HepG2 (cell line): ENCODE measurements around the gene CLRN2. TPM values are rescaled to one million over a fixed set of nuclear protein-coding genes. Genes with fewer than 3 reads are reported as not detected.
A peak's percentile ranks its signal among the peaks of the same experiment; 100 is the strongest.

ENCODE experiments used
- ATF3 ChIP-seq: sonication (generic); formaldehyde crosslinking; IDR thresholded peaks from 2 replicates; pipeline ENCODE4 v1.4.0; 2020; ENCODE audit warnings: missing genetic modification reagents
- CEBPG ChIP-seq: IDR thresholded peaks from 2 replicates; pipeline ENCODE4 v1.6.1; 2016
- EP300 ChIP-seq, 3 experiments: sonication (generic) in 1 of 3; formaldehyde crosslinking in 1 of 3; IDR thresholded peaks; 2 replicates each; pipeline versions ENCODE4 v1.5.1 to v1.6.1; 2011 to 2020; ENCODE audit warnings: low read depth in 2 of 3, low read length in 2 of 3, borderline replicate concordance in 1 of 3, improper control_type of control experiment in 1 of 3, mild to moderate bottlenecking in 1 of 3, missing genetic modification reagents in 1 of 3, moderate library complexity in 1 of 3
- HNF1A ChIP-seq, 2 experiments: sonication (generic) in 1 of 2; formaldehyde crosslinking in 1 of 2; IDR thresholded peaks; 2 replicates each; pipeline versions ENCODE4 v1.4.0 to v1.6.1; 2016 to 2020; ENCODE audit warnings: borderline replicate concordance in 1 of 2, low read depth in 1 of 2, mild to moderate bottlenecking in 1 of 2, missing genetic modification reagents in 1 of 2
- KDM1A ChIP-seq: IDR thresholded peaks from 2 replicates; pipeline ENCODE4 v1.6.1; 2016; ENCODE audit warnings: missing compliant biosample characterization
- NR2F1 ChIP-seq, 2 experiments: fragments of 450-650 bp in 1 of 2; formaldehyde crosslinking in 1 of 2; IDR thresholded peaks; 2 replicates each; pipeline versions ENCODE4 v1.5.0 to v1.6.1; 2016 to 2020; ENCODE audit warnings: mild to moderate bottlenecking in 1 of 2, missing compliant biosample characterization in 1 of 2, missing genetic modification reagents in 1 of 2, moderate library complexity in 1 of 2
- PATZ1 ChIP-seq: sonication (generic); formaldehyde crosslinking; IDR thresholded peaks from 2 replicates; pipeline ENCODE4 v1.4.0; 2020; ENCODE audit warnings: missing genetic modification reagents
- PAXIP1 ChIP-seq: sonication (generic); formaldehyde crosslinking; conservative IDR thresholded peaks from 2 replicates; pipeline ENCODE4 v1.4.0; 2020; ENCODE audit warnings: mild to moderate bottlenecking, missing genetic modification reagents, moderate library complexity
- RFXAP ChIP-seq: sonication (generic); formaldehyde crosslinking; IDR thresholded peaks from 2 replicates; pipeline ENCODE4 v1.4.0; 2020; ENCODE audit warnings: missing genetic modification reagents, borderline replicate concordance
- RXRA ChIP-seq: sonication (generic); formaldehyde crosslinking; IDR thresholded peaks from 2 replicates; pipeline ENCODE4 v1.5.1; 2020; ENCODE audit warnings: missing genetic modification reagents
- SAP130 ChIP-seq: IDR thresholded peaks from 2 replicates; pipeline ENCODE4 v1.6.1; 2016; ENCODE audit warnings: low read depth
- ZFP36 ChIP-seq: fragments of 150-350 bp; IDR thresholded peaks from 2 replicates; pipeline ENCODE4 v1.6.1; 2018; ENCODE audit warnings: borderline replicate concordance, low read length, low read depth; ENCODE audit not compliant: partially characterized antibody
- ZNF331 ChIP-seq: sonication (generic); formaldehyde crosslinking; IDR thresholded peaks from 2 replicates; pipeline ENCODE4 v1.4.0; 2020; ENCODE audit warnings: missing genetic modification reagents
- ZNF337 ChIP-seq: sonication (generic); formaldehyde crosslinking; IDR thresholded peaks from 2 replicates; pipeline ENCODE4 v1.5.1; 2020; ENCODE audit warnings: missing genetic modification reagents, low read depth, mild to moderate bottlenecking, borderline replicate concordance
- ZNF652 ChIP-seq: IDR thresholded peaks from 2 replicates; pipeline ENCODE4 v1.6.1; 2016; ENCODE audit warnings: low read depth, borderline replicate concordance
- ZNF724P ChIP-seq: sonication (generic); formaldehyde crosslinking; IDR thresholded peaks from 2 replicates; pipeline ENCODE4 v1.8.0; 2022; ENCODE audit warnings: missing genetic modification reagents, borderline replicate concordance
- polyA plus RNA-seq, 8 experiments: library from polyadenylated mRNA; depleted of rRNA in 3 of 8; stranded (reverse) in 7 of 8; unstranded in 1 of 8; fragments of >200 nt; fragmentation: Illumina TruSeq in 4 of 8; extraction: Trizol in 4 of 8; gene quantifications; 2 replicates each; pipeline versions ENCODE4 v1.2.1 to v1.2.3, GENCODE V29; 2011 to 2016; ENCODE audit warnings: low read depth in 4 of 8, missing spikeins in 1 of 8, mixed read lengths in 1 of 8; ENCODE audit not compliant: insufficient read depth in 1 of 8
- total RNA-seq, 5 experiments: library from RNA; depleted of rRNA; stranded (reverse); fragments of >200 nt; fragmentation: Illumina TruSeq; extraction: Trizol; gene quantifications; 2 replicates each; pipeline ENCODE4 v1.2.3, GENCODE V29; 2016; ENCODE audit warnings: low read depth in 1 of 5

CLRN2 gene
- total and polyA plus RNA-seq, 2 of the 13 experiments (the other 11 are each of a cell fraction or from before 2014, with no cell fraction given) = not detected

- TF ChIP-seq PATZ1 (CRISPR knock-in tag) = peak; percentile 18; the same call in 1 of the 2 replicates
- peak; percentile 82 for TF ChIP-seq KDM1A
- peak; percentile 46; the same call in 1 of the 2 replicates for TF ChIP-seq PAXIP1 (CRISPR knock-in tag)
- TF ChIP-seq ATF3 (CRISPR knock-in tag) = peak; percentile 89
- TF ChIP-seq HNF1A (IDR thresholded peaks at IDR 0.05; ENCODE audit: low read depth) = no peak
- TF ChIP-seq HNF1A (CRISPR knock-in tag; IDR thresholded peaks at IDR 0.05; ENCODE audit: borderline replicate concordance) = 0 out of 2 replicates have a peak, but pooled peaks have one; percentile 25
- no peak for TF ChIP-seq RFXAP (CRISPR knock-in tag)
- TF ChIP-seq SAP130 (CRISPR knock-in tag) = peak; percentile 30; the same call in 1 of the 2 replicates
- TF ChIP-seq CEBPG (CRISPR knock-in tag) = peak; percentile 92
- no peak; a peak in 1 of 4 replicates for TF ChIP-seq EP300 (IDR thresholded peaks at IDR 0.05; ENCODE audit: low read depth in 2 of 2, low read length in 2 of 2)
- peak; percentile 38; the same call in 1 of the 2 replicates for TF ChIP-seq EP300 (CRISPR knock-in tag; IDR thresholded peaks at IDR 0.05; ENCODE audit: borderline replicate concordance)
- TF ChIP-seq NR2F1 (CRISPR knock-in tag; IDR thresholded peaks at IDR 0.05) = peak in 1 of 2 experiments; percentile 38; a peak in 1 of 4 replicates
- TF ChIP-seq ZNF331 (CRISPR knock-in tag) = no peak
- no peak for TF ChIP-seq ZNF724P (CRISPR knock-in tag)
- no peak for TF ChIP-seq ZFP36
- peak; percentile 58 for TF ChIP-seq ZNF652 (CRISPR knock-in tag)
- no peak for TF ChIP-seq ZNF337 (CRISPR knock-in tag)
- TF ChIP-seq RXRA (CRISPR knock-in tag) = peak; percentile 43
Measured at GRCh38 chr4:17560065-17560673, 45.2 kb downstream of the CLRN2 start (continued).
